ENCODE results near the gene IGFLR1.

- TF ChIP-seq CTCF (IDR thresholded peaks at IDR 0.05) (no peak), EZH2phosphoT487 (IDR thresholded peaks at IDR 0.05; ENCODE audit: borderline replicate concordance, low read depth) (no peak), RFX5 (IDR thresholded peaks at IDR 0.05; ENCODE audit: low read length) (no peak), MXI1 (IDR thresholded peaks at IDR 0.05; ENCODE audit: low read depth, low read length) (no peak), SMC3 (IDR thresholded peaks at IDR 0.05; ENCODE audit: low read depth, low read length) (no peak), MAX (IDR thresholded peaks at IDR 0.05; ENCODE audit: low read depth) (no peak), ZBTB33 (IDR thresholded peaks at IDR 0.05; ENCODE audit: borderline replicate concordance, low read depth) (no peak), PBX3 (IDR thresholded peaks at IDR 0.05) (no peak), POLR2AphosphoS5 (IDR thresholded peaks at IDR 0.05; ENCODE audit: low read depth, low read length) (no peak), CHD2 (IDR thresholded peaks at IDR 0.05; ENCODE audit: low read length, partially characterized antibody) (no peak), SIN3A (IDR thresholded peaks at IDR 0.05; ENCODE audit: borderline replicate concordance, low read depth, low read length) (no peak), TAF1 (IDR thresholded peaks at IDR 0.05; ENCODE audit: borderline replicate concordance, low read depth, low read length) (no peak), JUND (IDR thresholded peaks at IDR 0.05) (no peak)
Observed at GRCh38 chr19:35754370-35755130, 12.3 kb upstream of the IGFLR1 start.
